Mucosa of descending colon (tissue), 3 donors: ENCODE measurements around the gene COL19A1. TPM values are rescaled to one million over a fixed set of nuclear protein-coding genes. Genes with fewer than 3 reads are reported as not detected.

ENCODE experiments used
- ATAC-seq: fragments of 200-7000 bp; cut with Tn5 transposase; one replicate; pipeline ENCODE4 v1.9.1; 2020; ENCODE audit warnings: mild to moderate bottlenecking, moderate library complexity
- DNase-seq, 3 donors: peaks; one replicate each; pipeline ENCODE4 v3.0.0-alpha.2; 2020
- H3K36me3 ChIP-seq: fragments of 200-600 bp; one replicate; pipeline ENCODE4 v1.8.0; 2021; ENCODE audit warnings: low read depth, mild to moderate bottlenecking
- H3K4me1 ChIP-seq: fragments of 200-600 bp; one replicate; pipeline ENCODE4 v1.8.0; 2021; ENCODE audit warnings: low read depth, mild to moderate bottlenecking
- H3K4me3 ChIP-seq: fragments of 200-600 bp; one replicate; pipeline ENCODE4 v1.8.0; 2021; ENCODE audit warnings: mild to moderate bottlenecking
- H3K9me3 ChIP-seq: fragments of 200-600 bp; one replicate; pipeline ENCODE4 v1.8.0; 2021; ENCODE audit warnings: mild to moderate bottlenecking
- CTCF ChIP-seq: fragments of 200-600 bp; IDR thresholded peaks from one replicate; pipeline ENCODE4 v1.8.0; 2022; ENCODE audit warnings: antibody characterized with exemption, mild to moderate bottlenecking
- intact Hi-C, 2 donors: fragments of 100-400 bp; cut with DNase I in 1 of 2; cut with micrococcal nuclease in 1 of 2; formaldehyde crosslinking; loops; one replicate each; pipeline versions ENCODE4 v1.11.0 to v1.11.1; 2022; cut with DNase I, micrococcal nuclease
- total RNA-seq, 3 donors: library from RNA; stranded (reverse); fragmentation: NEBNext Ultra II Directional in 2 of 3; extraction: Animal tissue kit (Norgen Biotek cat#: 25700) in 2 of 3; gene quantifications; one replicate each; pipeline versions ENCODE4 v1.2.1 to v1.2.4, GENCODE V29; 2021 to 2023
- donor health status: DM: no; HTN: no; CAD: no; lungs with moderate emphysema.
- donor health status: DM: no; HTN: no; CAD: no.
- donor health status: DM: no; HTN: yes; CAD: no.

COL19A1 gene
- total RNA-seq, 3 donors from 2014 or later = 0.19 to 0.49 (median 0.24) TPM

GRCh38 chr6:70171236-70171635 is 304.9 kb downstream of the COL19A1 start:
- no peaks in the 10 kb centered on the region for H3K36me3 ChIP-seq
- DNase-seq = no peak
- H3K4me1 ChIP-seq = no peaks in the 10 kb centered on the region
- H3K9me3 ChIP-seq = no peaks in the 10 kb centered on the region
- no peak overlapping the region for H3K4me3 ChIP-seq
- intact Hi-C loops = no loop called here
- TF ChIP-seq CTCF = no peak
- ATAC-seq = no peak

- intact Hi-C loops = no loop called here
- DNase-seq (no peak), ATAC-seq (no peak)
- TF ChIP-seq CTCF = no peak
- Histone ChIP-seq H3K36me3 (no peaks in the 10 kb centered on the region), H3K9me3 (no peaks in the 10 kb centered on the region), H3K4me1 (no peaks in the 10 kb centered on the region), H3K4me3 (no peak overlapping the region)
Measured at GRCh38 chr6:70172252-70172651, 305.9 kb downstream of the COL19A1 start.

GRCh38 chr6:70175770-70176169 is 309.4 kb downstream of the COL19A1 start:
- no peak overlapping the region for H3K4me3 ChIP-seq
- ATAC-seq (no peak), DNase-seq (no peak)
- no peaks in the 10 kb centered on the region for H3K36me3 ChIP-seq
- no peaks in the 10 kb centered on the region for H3K9me3 ChIP-seq
- intact Hi-C loops = no loop called here
- TF ChIP-seq CTCF = no peak
- H3K4me1 ChIP-seq = no peaks in the 10 kb centered on the region

GRCh38 chr6:70176842-70177550 is 310.6 kb downstream of the COL19A1 start:
- no peak for ATAC-seq
- Histone ChIP-seq H3K9me3 (no peaks in the 10 kb centered on the region), H3K4me3 (no peak overlapping the region), H3K4me1 (no peaks in the 10 kb centered on the region), H3K36me3 (no peaks in the 10 kb centered on the region)
- TF ChIP-seq CTCF = no peak
- DNase-seq = no peak
- intact Hi-C loops = no loop called here

GRCh38 chr6:70180183-70180900 is 314.0 kb downstream of the COL19A1 start:
- intact Hi-C loops = no loop called here
- no peak for ATAC-seq
- no peak overlapping the region for H3K4me3 ChIP-seq
- no peak for TF ChIP-seq CTCF
- DNase-seq = no peak
- no peaks in the 10 kb centered on the region for H3K36me3 ChIP-seq
- H3K9me3 ChIP-seq = no peaks in the 10 kb centered on the region
- H3K4me1 ChIP-seq = no peaks in the 10 kb centered on the region
